DND-41 (cell line): ENCODE data around the gene LAPTM5.

Experiments
- CTCF ChIP-seq: IDR thresholded peaks from 2 replicates; pipeline ENCODE4 v1.5.1; 2012; ENCODE audit warnings: borderline replicate concordance, low read length, moderate library complexity, mild to moderate bottlenecking; ENCODE audit not compliant: poor library complexity, severe bottlenecking; ENCODE audit errors: extremely low read depth
- EZH2 ChIP-seq: IDR thresholded peaks from 3 replicates; pipeline ENCODE4 v1.6.1; 2012; ENCODE audit warnings: borderline replicate concordance, low read depth, mild to moderate bottlenecking, moderate library complexity, low read length, inconsistent platforms; ENCODE audit not compliant: severe bottlenecking

GRCh38 chr1:30692948-30693301 is 64.6 kb downstream of the LAPTM5 start:
- no peak for TF ChIP-seq CTCF
- no peak for TF ChIP-seq EZH2
